GM12878 (cell line): ENCODE data around the gene APC2. TPM values are rescaled to one million over a fixed set of nuclear protein-coding genes. Genes with fewer than 3 reads are reported as not detected.

Source experiments
- ATAC-seq: fragments of 200-7000 bp; cut with Tn5 transposase; 3 replicates; pipeline ENCODE4 v1.9.1; 2020; ENCODE audit warnings: mild to moderate bottlenecking, moderate library complexity
- BruUV-seq: library from RNA; stranded (reverse); fragments of 400-500 nt; replicated peaks from 2 replicates; lab custom pipeline; 2021; lab: Mats Ljungman, UMichigan
- CTCF ChIA-PET: fragments of 300-600 bp; sonication (Branson Sonifier 250); formaldehyde crosslinking; extraction: SDS; loops from one replicate; lab custom pipeline; 2021; ENCODE audit warnings: inconsistent platforms; lab: Yijun Ruan, JAX
- POLR2A ChIA-PET: fragments of 350-600 bp; formaldehyde crosslinking; extraction: SDS; loops from one replicate; lab custom pipeline; 2021; ENCODE audit warnings: inconsistent platforms; lab: Charles Lee
- RAD21 ChIA-PET: fragments of 300-600 bp; sonication (Branson Sonifier 250); formaldehyde crosslinking; loops from one replicate; lab custom pipeline; 2023; ENCODE audit warnings: antibody characterized with exemption; ENCODE audit not compliant: unreplicated experiment; lab: Charles Lee
- SMC1A ChIA-PET: fragments of 300-600 bp; sonication (Branson Sonifier 250); formaldehyde crosslinking; loops from one replicate; lab custom pipeline; 2023; ENCODE audit not compliant: unreplicated experiment, uncharacterized antibody; lab: Charles Lee
- DNase-seq: peaks from one replicate; pipeline ENCODE4 v3.0.0-alpha.2; 2011; ENCODE audit warnings: low read depth, low spot score
- FAIRE-seq: peaks from 3 replicates; lab custom pipeline; 2011; peaks lifted over from hg19 to GRCh38; lab: Jason Lieb, UNC
- H2AFZ ChIP-seq: 2 replicates; pipeline ENCODE4 v1.6.0; 2011; ENCODE audit warnings: low read depth, low read length, control low read depth; ENCODE audit not compliant: control insufficient read depth
- H3K27ac ChIP-seq: 2 replicates; pipeline ENCODE4 v1.5.1; 2011; ENCODE audit warnings: control low read depth; ENCODE audit not compliant: control insufficient read depth, insufficient read depth
- H3K27me3 ChIP-seq, 2 experiments: replicated peaks in 1 of 2; 2 replicates each; pipeline versions ENCODE4 v1.6.0 to v1.6.1; 2011; ENCODE audit warnings: low read length in 1 of 2; ENCODE audit not compliant: control insufficient read depth in 2 of 2, insufficient read depth in 2 of 2
- H3K36me3 ChIP-seq, 2 experiments: 2 replicates each; pipeline ENCODE4 v1.5.1; 2011; ENCODE audit warnings: low read length in 1 of 2; ENCODE audit not compliant: control insufficient read depth in 2 of 2, insufficient read depth in 2 of 2
- H3K4me1 ChIP-seq: 2 replicates; pipeline ENCODE4 v1.6.1; 2011; ENCODE audit warnings: mild to moderate bottlenecking, low read length, moderate library complexity, mixed read lengths; ENCODE audit not compliant: control insufficient read depth, insufficient read depth
- H3K4me2 ChIP-seq: 2 replicates; pipeline ENCODE4 v1.6.0; 2011; ENCODE audit warnings: control low read depth; ENCODE audit not compliant: control insufficient read depth, insufficient read depth
- H3K4me3 ChIP-seq: fragments of 200-600 bp; sonication (generic); 2 replicates; pipeline ENCODE4 v1.5.1; 2016
- H3K79me2 ChIP-seq: 2 replicates; pipeline ENCODE4 v1.6.0; 2011; ENCODE audit warnings: low read length; ENCODE audit not compliant: control insufficient read depth, insufficient read depth
- H3K9ac ChIP-seq: 2 replicates; pipeline ENCODE4 v1.8.0; 2011; ENCODE audit warnings: low read length, control low read depth, mixed read lengths; ENCODE audit not compliant: control insufficient read depth, insufficient read depth
- H3K9me3 ChIP-seq: replicated peaks from 3 replicates; pipeline ENCODE4 v1.5.1; 2011; ENCODE audit warnings: mild to moderate bottlenecking, low read length; ENCODE audit not compliant: control insufficient read depth, insufficient read depth
- H4K20me1 ChIP-seq: 2 replicates; pipeline ENCODE4 v1.6.0; 2011; ENCODE audit not compliant: control insufficient read depth, insufficient read depth
- BACH1 ChIP-seq: fragments of 450-650 bp; IDR thresholded peaks from 2 replicates; pipeline ENCODE4 v1.6.1; 2017; ENCODE audit warnings: mild to moderate bottlenecking, borderline replicate concordance
- EZH2 ChIP-seq: IDR thresholded peaks from 2 replicates; pipeline ENCODE4 v1.6.1; 2012; ENCODE audit warnings: low read depth, mild to moderate bottlenecking, control low read depth, inconsistent platforms, low read length, borderline replicate concordance; ENCODE audit not compliant: control insufficient read depth
- MTA3 ChIP-seq: IDR thresholded peaks from 2 replicates; pipeline ENCODE4 v1.6.1; 2012; ENCODE audit warnings: low read length, inconsistent platforms, borderline replicate concordance
- POLR2A ChIP-seq: IDR thresholded peaks from 2 replicates; pipeline ENCODE4 v1.6.1; 2011; ENCODE audit warnings: low read depth, mild to moderate bottlenecking, low read length
- PRDM15 ChIP-seq: fragments of 450-650 bp; formaldehyde crosslinking; IDR thresholded peaks from 2 replicates; pipeline ENCODE4 v1.4.0; 2020; ENCODE audit warnings: mild to moderate bottlenecking, moderate library complexity
- TBL1XR1 ChIP-seq: IDR thresholded peaks from 2 replicates; pipeline ENCODE4 v1.6.1; 2012; ENCODE audit warnings: low read depth, low read length, improper control_type of control experiment
- WGBS: methylation state at CpG from one replicate; pipeline ENCODE4 v1.1.6; 2016; ENCODE audit warnings: low lambda C conversion rate; ENCODE audit not compliant: insufficient replicate concordance, insufficient coverage; ENCODE audit errors: missing lambda C conversion rate; 5-methylcytosine and 5-hydroxymethylcytosine counted together
- in situ Hi-C: fragments of 300-500 bp; cut with MboI; formaldehyde crosslinking; loops from 9 replicates; pipeline ENCODE4 v1.14.3; 2018; ENCODE audit warnings: mixed read lengths
- intact Hi-C: fragments of 100-400 bp; cut with micrococcal nuclease; formaldehyde crosslinking; loops from one replicate; pipeline ENCODE4 v1.14.2; 2022; ENCODE audit not compliant: unreplicated experiment
- polyA plus RNA-seq, 11 experiments: library from polyadenylated mRNA; depleted of rRNA in 4 of 11; unstranded in 6 of 11; stranded (reverse) in 5 of 11; fragments of >200 nt; fragmentation: Nextera tagmentation in 4 of 11; fragmentation: Illumina TruSeq in 1 of 11; extraction: Ambion mirVana in 4 of 11; extraction: Trizol in 1 of 11; gene quantifications; 1 replicate in 1 of 11; 2 replicates in 10 of 11; pipeline versions ENCODE4 v1.2.1 to v1.2.3, GENCODE V29; 2011 to 2016; ENCODE audit warnings: inconsistent platforms in 2 of 11, missing spikeins in 2 of 11, low read depth in 1 of 11
- total RNA-seq, 4 experiments: library from RNA; depleted of rRNA in 3 of 4; stranded (reverse); fragments of >200 nt in 3 of 4; fragmentation: Illumina TruSeq in 1 of 4; extraction: Trizol in 1 of 4; gene quantifications; 2 replicates each; pipeline versions ENCODE4 v1.2.1 to v1.2.3, GENCODE V29; 2013 to 2021

The APC2 gene
- total and polyA plus RNA-seq, 10 of the 15 experiments (the other 5 are each of a cell fraction or from before 2014, with no cell fraction given), result under 0.01 to 0.73 (median 0.04) TPM; not detected in 5

- Histone ChIP-seq H4K20me1 (peaks cover 7% of the 10 kb centered on the region), H3K4me2 (no peak overlapping the region), H3K4me3 (no peak overlapping the region), H2AFZ (no peak overlapping the region), H3K4me1 (peaks cover 7% of the 10 kb centered on the region), H3K36me3 (no peaks in the 10 kb centered on the region), H3K27ac (no peak overlapping the region), H3K9ac (no peak overlapping the region), H3K9me3 (no peaks in the 10 kb centered on the region), H3K79me2 (peaks cover under 1% of the 10 kb centered on the region), H3K27me3 (peaks cover 5 to 24% of the 10 kb centered on the region in 2 experiments)
- ChIA-PET RAD21 (no interaction called here), POLR2A (no interaction called here), CTCF (no interaction called here), SMC1A (no interaction called here)
- intact Hi-C loops (no loop called here), in situ Hi-C loops (no loop called here)
- no TSS peak for BruUV-seq
- DNase-seq (no peak), ATAC-seq (no peak), FAIRE-seq (no peak)
- WGBS, result 72% methylated on average over 19 of the region's 20 CpGs
- TF ChIP-seq MTA3 (no peak), BACH1 (no peak), PRDM15 (CRISPR knock-in tag) (no peak), EZH2 (no peak), TBL1XR1 (no peak), POLR2A (peak; percentile 33; the same call in 1 of the 2 replicates)
Observed at GRCh38 chr19:1473085-1473851, 23.3 kb downstream of the APC2 start.
